ENCODE results near the gene COX19. TPM values are rescaled to one million over a fixed set of nuclear protein-coding genes. Genes with fewer than 3 reads are reported as not detected.

Gene COX19
- total and polyA plus RNA-seq, 2 of the 13 experiments (the other 11 are each of a cell fraction or from before 2014, with no cell fraction given) = 11.5 to 21.7 TPM

- TF ChIP-seq MYC (CRISPR knock-in tag; IDR thresholded peaks at IDR 0.05; ENCODE audit: borderline replicate concordance) = peak; percentile 97
- TF ChIP-seq ZNF543 (CRISPR knock-in tag; IDR thresholded peaks at IDR 0.05) = peak; percentile 71; the same call in 1 of the 2 replicates
- peak; percentile 54 for TF ChIP-seq TEAD3 (CRISPR knock-in tag; optimal IDR thresholded peaks at IDR 0.05; ENCODE audit: borderline replicate concordance)
- TF ChIP-seq TBP (CRISPR knock-in tag; IDR thresholded peaks at IDR 0.05) = no peak
- peak; percentile 98 for TF ChIP-seq ZBTB38 (CRISPR knock-in tag; IDR thresholded peaks at IDR 0.05)
- peak; percentile 13; the same call in 1 of the 2 replicates for TF ChIP-seq HMG20B (CRISPR knock-in tag; conservative IDR thresholded peaks at IDR 0.05)
- no peak for TF ChIP-seq GRHL1 (CRISPR knock-in tag; conservative IDR thresholded peaks at IDR 0.05)
- TF ChIP-seq SMARCE1 (IDR thresholded peaks at IDR 0.05; ENCODE audit: borderline replicate concordance) = no peak
- peak; percentile 66; the same call in 1 of the 2 replicates for TF ChIP-seq KMT2B (CRISPR knock-in tag; IDR thresholded peaks at IDR 0.05)
- peak; percentile 69 for TF ChIP-seq SP4 (CRISPR knock-in tag; IDR thresholded peaks at IDR 0.05)
- TF ChIP-seq ZNF451 (CRISPR knock-in tag; IDR thresholded peaks at IDR 0.05) = peak; percentile 78; the same call in 1 of the 2 replicates
- peak; percentile 59 for TF ChIP-seq TBL1XR1 (IDR thresholded peaks at IDR 0.05; ENCODE audit: borderline replicate concordance, low read length, partially characterized antibody)
- peak; percentile 49; the same call in 1 of the 2 replicates for TF ChIP-seq ZNF547 (CRISPR knock-in tag; IDR thresholded peaks at IDR 0.05)
- TF ChIP-seq ZEB1 (IDR thresholded peaks at IDR 0.05; ENCODE audit: insufficient replicate concordance, low read depth) = no peak
- peak; percentile 93 for TF ChIP-seq ATF7-NPFF (CRISPR knock-in tag; IDR thresholded peaks at IDR 0.05; ENCODE audit: low read depth)
- TF ChIP-seq ZNF10 (CRISPR knock-in tag; IDR thresholded peaks at IDR 0.05; ENCODE audit: borderline replicate concordance, low read depth) = no peak
- TF ChIP-seq ZNF296 (CRISPR knock-in tag; conservative IDR thresholded peaks at IDR 0.05) = peak; percentile 72; the same call in 1 of the 2 replicates
- TF ChIP-seq ZNF776 (CRISPR knock-in tag; IDR thresholded peaks at IDR 0.05) = peak; percentile 17; the same call in 1 of the 2 replicates
- no peak for TF ChIP-seq ZNF530 (CRISPR knock-in tag; IDR thresholded peaks at IDR 0.05; ENCODE audit: low read depth)
- TF ChIP-seq PPARG (CRISPR knock-in tag; conservative IDR thresholded peaks at IDR 0.05) = peak; percentile 81
- no peak for TF ChIP-seq ADNP (CRISPR knock-in tag; IDR thresholded peaks at IDR 0.05)
- TF ChIP-seq THAP8 (CRISPR knock-in tag; IDR thresholded peaks at IDR 0.05; ENCODE audit: borderline replicate concordance) = peak; percentile 88; the same call in 1 of the 2 replicates
- TF ChIP-seq ZNF816 (CRISPR knock-in tag; IDR thresholded peaks at IDR 0.05; ENCODE audit: borderline replicate concordance) = no peak; the same call in 1 of the 2 replicates
- no peak for TF ChIP-seq USF2 (IDR thresholded peaks at IDR 0.05; ENCODE audit: low read depth, low read length)
- TF ChIP-seq USF2 (CRISPR knock-in tag; IDR thresholded peaks at IDR 0.05; ENCODE audit: borderline replicate concordance) = peak; percentile 32; the same call in 1 of the 2 replicates
Measured at GRCh38 chr7:992709-993607, 17.6 kb upstream of the COX19 start (continued).
